Suprapubic skin (tissue), 4 donors: ENCODE measurements around the gene AGMO. TPM values are rescaled to one million over a fixed set of nuclear protein-coding genes. Genes with fewer than 3 reads are reported as not detected.

Experiments
- DNase-seq, 2 donors: peaks; one replicate each; pipeline ENCODE4 v3.0.0-alpha.2; 2019; ENCODE audit warnings: low spot score in 2 of 2
- H3K27ac ChIP-seq: fragments of 200-600 bp; sonication (generic); one replicate; pipeline ENCODE4 v1.5.1; 2019
- H3K27me3 ChIP-seq: fragments of 200-600 bp; sonication (generic); one replicate; pipeline ENCODE4 v1.5.1; 2019
- H3K36me3 ChIP-seq: fragments of 200-600 bp; sonication (generic); one replicate; pipeline ENCODE4 v1.5.1; 2019
- H3K4me1 ChIP-seq: fragments of 200-600 bp; sonication (generic); one replicate; pipeline ENCODE4 v1.5.1; 2019
- H3K4me3 ChIP-seq: fragments of 200-600 bp; sonication (generic); one replicate; pipeline ENCODE4 v1.5.1; 2019; ENCODE audit warnings: mild to moderate bottlenecking
- H3K9me3 ChIP-seq: fragments of 200-600 bp; sonication (generic); one replicate; pipeline ENCODE4 v1.5.1; 2019
- EP300 ChIP-seq: sonication (generic); formaldehyde crosslinking; IDR thresholded peaks from one replicate; pipeline ENCODE4 v1.6.1; 2017; ENCODE audit warnings: antibody characterized with exemption
- POLR2A ChIP-seq, 2 donors: fragments of 450-650 bp; IDR thresholded peaks; one replicate each; pipeline ENCODE4 v1.6.1; 2017; ENCODE audit warnings: antibody characterized with exemption in 2 of 2, mild to moderate bottlenecking in 2 of 2, moderate library complexity in 2 of 2
- POLR2AphosphoS5 ChIP-seq, 3 donors: sonication (generic); formaldehyde crosslinking; IDR thresholded peaks; one replicate each; pipeline ENCODE4 v1.6.1; 2017; ENCODE audit warnings: antibody characterized with exemption in 3 of 3
- WGBS: methylation state at CpG from one replicate; pipeline ENCODE4 v1.1.5; 2018; 5-methylcytosine and 5-hydroxymethylcytosine counted together
- total RNA-seq, 4 donors: library from RNA; depleted of rRNA; stranded (reverse); fragments of >200 nt; gene quantifications; one replicate each; pipeline ENCODE4 v1.1.0, GENCODE V29; 2016
- TF ChIP-seq, protein P1 (sequence below), 2 donors: fragments of 200-600 bp in 1 of 2; fragments of 450-650 bp in 1 of 2; sonication (generic) in 1 of 2; IDR thresholded peaks; one replicate each; pipeline ENCODE4 v1.5.1; 2016 to 2019; ENCODE audit warnings: antibody characterized with exemption in 2 of 2, mild to moderate bottlenecking in 1 of 2, moderate library complexity in 1 of 2

Gene AGMO
- total RNA-seq, 4 donors from 2014 or later = 0.40 TPM; not detected in 3

DNA sequence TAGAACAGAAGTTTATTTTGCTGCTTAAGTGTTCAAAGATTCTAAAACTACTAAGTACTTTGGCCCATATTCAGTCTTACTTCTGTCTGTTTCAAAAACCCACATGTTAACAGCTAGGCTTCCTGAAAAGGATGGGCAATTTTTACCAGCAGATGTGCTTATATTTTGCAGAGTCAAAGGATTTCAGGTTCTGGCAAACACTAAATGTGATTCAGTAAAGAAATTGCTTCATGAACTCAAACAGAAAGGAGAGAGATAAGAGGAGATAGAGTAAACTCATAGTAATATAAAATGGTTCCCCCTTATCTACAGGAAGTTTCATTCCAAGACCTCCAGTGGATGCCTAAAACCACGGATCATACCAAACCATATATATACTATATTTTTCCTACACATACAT, 248.5 kb downstream of the AGMO start:
- Histone ChIP-seq H3K4me1 (no peaks in the 10 kb centered on the region), H3K36me3 (no peaks in the 10 kb centered on the region), H3K27me3 (no peaks in the 10 kb centered on the region), H3K9me3 (no peaks in the 10 kb centered on the region), H3K4me3 (no peak overlapping the region), H3K27ac (no peak overlapping the region)
- TF ChIP-seq POLR2AphosphoS5 (IDR thresholded peaks at IDR 0.05) (no peak), EP300 (no peak), POLR2A (IDR thresholded peaks at IDR 0.05) (no peak)
- TF ChIP-seq, protein P1, sequence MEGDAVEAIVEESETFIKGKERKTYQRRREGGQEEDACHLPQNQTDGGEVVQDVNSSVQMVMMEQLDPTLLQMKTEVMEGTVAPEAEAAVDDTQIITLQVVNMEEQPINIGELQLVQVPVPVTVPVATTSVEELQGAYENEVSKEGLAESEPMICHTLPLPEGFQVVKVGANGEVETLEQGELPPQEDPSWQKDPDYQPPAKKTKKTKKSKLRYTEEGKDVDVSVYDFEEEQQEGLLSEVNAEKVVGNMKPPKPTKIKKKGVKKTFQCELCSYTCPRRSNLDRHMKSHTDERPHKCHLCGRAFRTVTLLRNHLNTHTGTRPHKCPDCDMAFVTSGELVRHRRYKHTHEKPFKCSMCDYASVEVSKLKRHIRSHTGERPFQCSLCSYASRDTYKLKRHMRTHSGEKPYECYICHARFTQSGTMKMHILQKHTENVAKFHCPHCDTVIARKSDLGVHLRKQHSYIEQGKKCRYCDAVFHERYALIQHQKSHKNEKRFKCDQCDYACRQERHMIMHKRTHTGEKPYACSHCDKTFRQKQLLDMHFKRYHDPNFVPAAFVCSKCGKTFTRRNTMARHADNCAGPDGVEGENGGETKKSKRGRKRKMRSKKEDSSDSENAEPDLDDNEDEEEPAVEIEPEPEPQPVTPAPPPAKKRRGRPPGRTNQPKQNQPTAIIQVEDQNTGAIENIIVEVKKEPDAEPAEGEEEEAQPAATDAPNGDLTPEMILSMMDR (IDR thresholded peaks at IDR 0.05) = no peak
- DNase-seq = no peak
- WGBS = 75% methylated on average over 1 of the region's 1 CpG

DNA sequence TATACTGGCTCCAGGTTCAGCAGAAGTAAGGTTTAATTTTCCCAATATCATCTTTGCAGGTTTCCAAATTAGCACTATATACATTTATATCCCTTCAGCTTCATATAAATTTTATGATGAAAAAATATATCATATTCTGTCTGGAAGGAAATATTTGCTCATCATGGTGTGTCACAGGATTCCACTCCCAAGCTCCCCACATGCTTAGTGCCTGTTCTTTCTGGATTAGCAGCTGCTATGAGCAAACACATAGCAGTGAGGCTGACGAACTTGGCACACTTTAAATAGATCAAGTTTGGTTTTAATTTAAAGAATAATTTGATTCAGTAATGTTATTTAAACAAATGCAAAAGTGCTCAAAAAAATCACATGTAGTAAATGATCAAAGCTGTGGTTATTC, 251.9 kb downstream of the AGMO start:
- Histone ChIP-seq H3K4me3 (no peak overlapping the region), H3K36me3 (no peaks in the 10 kb centered on the region), H3K9me3 (no peaks in the 10 kb centered on the region), H3K27me3 (no peaks in the 10 kb centered on the region), H3K27ac (no peak overlapping the region), H3K4me1 (no peaks in the 10 kb centered on the region)
- 43% methylated on average over 1 of the region's 1 CpG for WGBS
- DNase-seq = no peak
- TF ChIP-seq, protein P1 (IDR thresholded peaks at IDR 0.05) = no peak
- TF ChIP-seq POLR2A (IDR thresholded peaks at IDR 0.05) = no peak
- TF ChIP-seq POLR2AphosphoS5 (IDR thresholded peaks at IDR 0.05) = no peak
- no peak for TF ChIP-seq EP300

DNA sequence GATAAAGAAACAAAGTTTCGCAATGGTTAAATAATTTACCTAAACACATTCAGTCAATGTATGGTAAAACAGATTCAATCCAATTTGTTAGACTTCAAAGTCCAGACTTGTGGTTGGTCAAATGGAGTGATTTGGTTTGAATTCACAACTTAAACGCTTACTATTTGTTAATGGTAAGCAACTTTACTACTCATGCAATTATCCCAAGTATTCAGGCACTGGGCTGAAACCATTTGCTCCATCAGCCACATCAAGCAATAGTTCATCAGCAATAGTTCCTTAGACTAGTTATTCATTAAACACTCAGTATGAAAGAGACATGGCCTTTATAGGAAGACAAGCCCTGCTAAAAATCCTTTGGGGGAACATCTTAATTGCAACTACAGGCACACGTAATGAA, 253.0 kb downstream of the AGMO start:
- no peak overlapping the region for H3K4me3 ChIP-seq
- no peak overlapping the region for H3K27ac ChIP-seq
- no peaks in the 10 kb centered on the region for H3K27me3 ChIP-seq
- no peak for DNase-seq
- H3K4me1 ChIP-seq = no peaks in the 10 kb centered on the region
- no peaks in the 10 kb centered on the region for H3K36me3 ChIP-seq
- no peaks in the 10 kb centered on the region for H3K9me3 ChIP-seq
- TF ChIP-seq POLR2AphosphoS5 (IDR thresholded peaks at IDR 0.05) = no peak
- TF ChIP-seq, protein P1 (IDR thresholded peaks at IDR 0.05) = no peak
- WGBS = 92% methylated on average over 3 of the region's 3 CpGs

DNA sequence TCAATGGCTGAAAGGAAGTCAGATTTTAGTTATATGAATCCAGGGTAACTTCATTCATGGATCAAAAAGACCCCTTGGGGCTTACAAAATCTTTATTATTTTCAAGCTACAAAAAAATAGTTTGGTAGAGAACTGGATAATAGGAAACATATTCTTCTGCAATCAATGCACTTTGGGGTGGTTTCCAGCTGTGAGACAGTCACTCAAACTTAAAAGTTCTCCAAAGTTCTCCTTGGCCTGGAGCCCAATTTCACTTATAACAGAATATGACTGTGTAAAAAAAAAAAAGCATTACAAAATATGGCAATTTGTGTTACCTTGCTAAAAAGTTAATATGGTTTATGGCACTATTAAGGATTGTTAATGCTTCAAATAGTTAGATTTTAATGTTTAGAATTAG, 255.5 kb downstream of the AGMO start:
- TF ChIP-seq, protein P1 (IDR thresholded peaks at IDR 0.05) = no peak
- TF ChIP-seq POLR2A (IDR thresholded peaks at IDR 0.05) = no peak
- no peak for TF ChIP-seq POLR2AphosphoS5 (IDR thresholded peaks at IDR 0.05)
- no peak for TF ChIP-seq EP300
- H3K4me3 ChIP-seq = no peak overlapping the region
- H3K27me3 ChIP-seq = no peaks in the 10 kb centered on the region
- no peaks in the 10 kb centered on the region for H3K36me3 ChIP-seq
- H3K4me1 ChIP-seq = no peaks in the 10 kb centered on the region
- no peaks in the 10 kb centered on the region for H3K9me3 ChIP-seq
- no peak overlapping the region for H3K27ac ChIP-seq
- DNase-seq = no peak

DNA sequence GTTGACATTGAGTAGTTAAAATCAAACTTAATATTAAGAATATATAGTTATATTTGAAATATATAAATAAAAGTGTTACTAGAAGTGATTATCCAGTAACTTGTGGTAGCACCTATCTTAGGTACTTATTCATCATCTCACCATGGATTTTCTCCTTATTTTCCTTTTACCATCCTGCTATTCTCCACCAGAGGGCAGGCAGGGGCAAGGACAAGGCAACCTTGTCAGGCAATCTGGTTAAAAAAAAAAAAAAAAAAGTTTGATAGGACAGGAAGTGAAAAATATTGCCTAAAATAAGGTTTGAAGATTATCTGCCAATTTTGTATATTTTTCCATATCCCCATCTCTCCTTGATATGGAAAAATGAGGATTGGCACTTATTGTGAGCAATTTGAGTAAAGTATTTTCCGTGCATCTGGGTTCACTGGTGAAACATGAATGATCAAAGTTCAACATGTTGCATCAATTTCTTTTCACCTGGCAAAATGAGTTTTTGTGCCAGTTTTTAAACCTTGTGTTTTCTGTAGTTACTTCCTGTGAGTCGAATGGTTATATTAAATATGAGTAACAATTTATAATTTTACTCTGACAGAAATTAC, 256.7 kb downstream of the AGMO start:
- H3K4me3 ChIP-seq = no peak overlapping the region
- TF ChIP-seq, protein P1 (IDR thresholded peaks at IDR 0.05) = peak; percentile 36 to 68
- no peak for TF ChIP-seq POLR2A (IDR thresholded peaks at IDR 0.05)
- no peak overlapping the region for H3K27ac ChIP-seq
- no peak for DNase-seq
- WGBS = 48% methylated on average over 2 of the region's 2 CpGs
- no peaks in the 10 kb centered on the region for H3K4me1 ChIP-seq
- H3K36me3 ChIP-seq = no peaks in the 10 kb centered on the region
- no peaks in the 10 kb centered on the region for H3K9me3 ChIP-seq
- no peaks in the 10 kb centered on the region for H3K27me3 ChIP-seq
